GM18873 (cell line): ENCODE results near the gene RBFOX2.
"Not testable (repeated sequence)": the region's sequence is repeated elsewhere in the genome, so short reads cannot be mapped to it uniquely, and the experiment has no call there.

Source experiments
- ATAC-seq: cut with Tn5 transposase; IDR thresholded peaks from one replicate; pipeline ENCODE4 v1.9.1; 2021; ENCODE audit warnings: mild to moderate bottlenecking, moderate library complexity, moderate number of reproducible peaks; ENCODE audit not compliant: unreplicated experiment, low FRiP score

Gene RBFOX2

GRCh38 chr22:35749808-35750207, 278.8 kb downstream of the RBFOX2 start:
- ATAC-seq: peak; percentile 73

- ATAC-seq: no peak
Observed at GRCh38 chr22:35746946-35747703, 281.5 kb downstream of the RBFOX2 start.

GRCh38 chr22:35746248-35746647, 282.4 kb downstream of the RBFOX2 start:
- ATAC-seq: no peak

GRCh38 chr22:35743326-35743860, 285.2 kb downstream of the RBFOX2 start:
- no peak for ATAC-seq

GRCh38 chr22:35742342-35743100, 286.1 kb downstream of the RBFOX2 start:
- ATAC-seq: no peak

- ATAC-seq: no peak
Observed at GRCh38 chr22:35740616-35741015, 288.0 kb downstream of the RBFOX2 start.

GRCh38 chr22:35739931-35740380, 288.7 kb downstream of the RBFOX2 start:
- ATAC-seq: no peak

- no peak for ATAC-seq
Observed at GRCh38 chr22:35739076-35739930, 289.3 kb downstream of the RBFOX2 start.

GRCh38 chr22:35737886-35738285, 290.7 kb downstream of the RBFOX2 start:
- not testable (repeated sequence) for ATAC-seq

- no peak for ATAC-seq
Observed at GRCh38 chr22:35736701-35737100, 291.9 kb downstream of the RBFOX2 start.

GRCh38 chr22:35736166-35736565, 292.5 kb downstream of the RBFOX2 start:
- no peak for ATAC-seq

GRCh38 chr22:35735542-35735941, 293.1 kb downstream of the RBFOX2 start:
- no peak for ATAC-seq

- ATAC-seq: no peak
Observed at GRCh38 chr22:35734517-35734827, 294.2 kb downstream of the RBFOX2 start.

- ATAC-seq: no peak
Observed at GRCh38 chr22:35733791-35734516, 294.7 kb downstream of the RBFOX2 start.

- no peak for ATAC-seq
Observed at GRCh38 chr22:35733036-35733435, 295.6 kb downstream of the RBFOX2 start.

GRCh38 chr22:35732116-35732515, 296.5 kb downstream of the RBFOX2 start:
- ATAC-seq: no peak

GRCh38 chr22:35731321-35731720, 297.3 kb downstream of the RBFOX2 start:
- ATAC-seq: no peak

GRCh38 chr22:35729309-35729698, 299.3 kb downstream of the RBFOX2 start:
- ATAC-seq: no peak

- ATAC-seq: no peak
Observed at GRCh38 chr22:35728639-35729308, 299.9 kb downstream of the RBFOX2 start.

GRCh38 chr22:35727436-35727835, 301.2 kb downstream of the RBFOX2 start:
- ATAC-seq: no peak
